Skin of body (tissue), 1 donor: ENCODE data around the gene TJP2. TPM values are rescaled to one million over a fixed set of nuclear protein-coding genes. Genes with fewer than 3 reads are reported as not detected.

Source experiments
- total RNA-seq: library from RNA; depleted of rRNA; stranded (reverse); fragments of >200 nt; gene quantifications from one replicate; pipeline ENCODE4 v1.2.3, GENCODE V29; 2014

Gene TJP2
- total RNA-seq, 1 donor from 2014 or later, result 78.6 TPM

Other genes starting within 250 kb of the TJP2 start
- gene PRKACG, start 160.2 kb upstream of the TJP2 start, total RNA-seq, result not detected
- gene FXN, start 138.5 kb upstream of the TJP2 start, total RNA-seq, result 2.4 TPM
- 6.7 TPM for gene ENTREP1, start 150.9 kb downstream of the TJP2 start, total RNA-seq